Ascending aorta (tissue), 2 donors: ENCODE measurements around the gene SFTPB. TPM values are rescaled to one million over a fixed set of nuclear protein-coding genes. Genes with fewer than 3 reads are reported as not detected.

Experiments
- DNase-seq, 2 donors: peaks; one replicate each; pipeline ENCODE4 v3.0.0-alpha.2; 2019; ENCODE audit warnings: low spot score in 2 of 2
- H3K27ac ChIP-seq, 2 donors: fragments of 200-600 bp; sonication (generic); one replicate each; pipeline ENCODE4 v1.5.1; 2016 to 2017; ENCODE audit warnings: mild to moderate bottlenecking in 1 of 2
- H3K27me3 ChIP-seq: fragments of 200-600 bp; sonication (generic); one replicate; pipeline ENCODE4 v1.5.1; 2017
- H3K36me3 ChIP-seq, 2 donors: fragments of 200-600 bp; sonication (generic); one replicate each; pipeline ENCODE4 v1.5.1; 2016
- H3K4me1 ChIP-seq, 2 donors: fragments of 200-600 bp; sonication (generic); one replicate each; pipeline ENCODE4 v1.5.1; 2016 to 2017; ENCODE audit warnings: mild to moderate bottlenecking in 1 of 2
- H3K4me3 ChIP-seq, 2 donors: fragments of 200-600 bp; sonication (generic); one replicate each; pipeline ENCODE4 v1.5.1; 2016 to 2017; ENCODE audit warnings: mild to moderate bottlenecking in 1 of 2
- H3K9me3 ChIP-seq, 2 donors: fragments of 200-600 bp; sonication (generic); one replicate each; pipeline ENCODE4 v1.5.1; 2016
- CTCF ChIP-seq, 3 experiments: fragments of 200-600 bp in 2 of 3; fragments of 450-650 bp in 1 of 3; sonication (generic) in 2 of 3; IDR thresholded peaks; one replicate each; pipeline ENCODE4 v1.5.1; 2016 to 2019; ENCODE audit warnings: antibody characterized with exemption in 3 of 3, mild to moderate bottlenecking in 1 of 3, moderate library complexity in 1 of 3
- intact Hi-C: fragments of 100-400 bp; cut with DNase I; formaldehyde crosslinking; loops from one replicate; pipeline ENCODE4 v1.15.1; 2023
- total RNA-seq: library from RNA; depleted of rRNA; stranded (reverse); fragments of >200 nt; gene quantifications from one replicate; pipeline ENCODE4 v1.1.0, GENCODE V29; 2016

SFTPB gene
- total RNA-seq, 1 donor from 2014 or later = not detected

- H3K27ac ChIP-seq = peak overlapping the region in 1 of 2 donors; percentile 68
- no peaks in the 10 kb centered on the region for H3K36me3 ChIP-seq
- peaks cover 0 to 24% of the 10 kb centered on the region in 2 donors for H3K4me1 ChIP-seq
- DNase-seq = no peak
- no peak overlapping the region for H3K4me3 ChIP-seq
- H3K27me3 ChIP-seq = no peaks in the 10 kb centered on the region
- no peak for TF ChIP-seq CTCF (IDR thresholded peaks at IDR 0.05)
- H3K9me3 ChIP-seq = no peaks in the 10 kb centered on the region
- intact Hi-C loops = no loop called here
Measured at GRCh38 chr2:85708641-85709040, 40.6 kb upstream of the SFTPB start.

- no peaks in the 10 kb centered on the region for H3K36me3 ChIP-seq
- DNase-seq = peak in 1 of 2 donors; percentile 84
- peaks cover 0 to 15% of the 10 kb centered on the region in 2 donors for H3K4me1 ChIP-seq
- H3K9me3 ChIP-seq = no peaks in the 10 kb centered on the region
- peak; percentile 79 to 85 (median 82) for TF ChIP-seq CTCF (IDR thresholded peaks at IDR 0.05)
- peak overlapping the region; percentile 46 to 52 for H3K27ac ChIP-seq
- H3K27me3 ChIP-seq = no peaks in the 10 kb centered on the region
- H3K4me3 ChIP-seq = no peak overlapping the region
- intact Hi-C loops = loop anchor here (1.0 kb wide), 2 partner anchors 28 to 70 kb away; no protein-coding TSS in a partner anchor
Measured at GRCh38 chr2:85707304-85707703, 39.3 kb upstream of the SFTPB start.

- no peaks in the 10 kb centered on the region for H3K36me3 ChIP-seq
- H3K4me3 ChIP-seq = no peak overlapping the region
- intact Hi-C loops = loop anchor here (1.0 kb wide), 2 partner anchors 27 to 69 kb away; no protein-coding TSS in a partner anchor
- no peaks in the 10 kb centered on the region for H3K27me3 ChIP-seq
- TF ChIP-seq CTCF (IDR thresholded peaks at IDR 0.05) = no peak
- no peaks in the 10 kb centered on the region for H3K9me3 ChIP-seq
- peaks cover 0 to 15% of the 10 kb centered on the region in 2 donors for H3K4me1 ChIP-seq
- H3K27ac ChIP-seq = peak overlapping the region; percentile 79
- DNase-seq = peak in 1 of 2 donors; percentile 82
Measured at GRCh38 chr2:85706599-85707296, 38.7 kb upstream of the SFTPB start.

GRCh38 chr2:85706063-85706462, 38.1 kb upstream of the SFTPB start:
- Histone ChIP-seq H3K27ac (peak overlapping the region; percentile 79), H3K9me3 (no peaks in the 10 kb centered on the region), H3K27me3 (no peaks in the 10 kb centered on the region), H3K36me3 (no peaks in the 10 kb centered on the region), H3K4me3 (no peak overlapping the region), H3K4me1 (peaks cover 0 to 15% of the 10 kb centered on the region in 2 donors)
- DNase-seq = no peak
- intact Hi-C loops = no loop called here
- no peak for TF ChIP-seq CTCF (IDR thresholded peaks at IDR 0.05)

GRCh38 chr2:85705680-85706039, 37.7 kb upstream of the SFTPB start:
- peak overlapping the region; percentile 79 for H3K27ac ChIP-seq
- no peak overlapping the region for H3K4me3 ChIP-seq
- no peaks in the 10 kb centered on the region for H3K36me3 ChIP-seq
- peak in 1 of 2 donors; percentile 87 for DNase-seq
- intact Hi-C loops = no loop called here
- peak in 1 of 3 experiments; percentile 5 for TF ChIP-seq CTCF (IDR thresholded peaks at IDR 0.05)
- no peaks in the 10 kb centered on the region for H3K27me3 ChIP-seq
- H3K4me1 ChIP-seq = peaks cover 0 to 15% of the 10 kb centered on the region in 2 donors
- no peaks in the 10 kb centered on the region for H3K9me3 ChIP-seq
